ENCODE measurements around the gene KIRREL1.

DNA sequence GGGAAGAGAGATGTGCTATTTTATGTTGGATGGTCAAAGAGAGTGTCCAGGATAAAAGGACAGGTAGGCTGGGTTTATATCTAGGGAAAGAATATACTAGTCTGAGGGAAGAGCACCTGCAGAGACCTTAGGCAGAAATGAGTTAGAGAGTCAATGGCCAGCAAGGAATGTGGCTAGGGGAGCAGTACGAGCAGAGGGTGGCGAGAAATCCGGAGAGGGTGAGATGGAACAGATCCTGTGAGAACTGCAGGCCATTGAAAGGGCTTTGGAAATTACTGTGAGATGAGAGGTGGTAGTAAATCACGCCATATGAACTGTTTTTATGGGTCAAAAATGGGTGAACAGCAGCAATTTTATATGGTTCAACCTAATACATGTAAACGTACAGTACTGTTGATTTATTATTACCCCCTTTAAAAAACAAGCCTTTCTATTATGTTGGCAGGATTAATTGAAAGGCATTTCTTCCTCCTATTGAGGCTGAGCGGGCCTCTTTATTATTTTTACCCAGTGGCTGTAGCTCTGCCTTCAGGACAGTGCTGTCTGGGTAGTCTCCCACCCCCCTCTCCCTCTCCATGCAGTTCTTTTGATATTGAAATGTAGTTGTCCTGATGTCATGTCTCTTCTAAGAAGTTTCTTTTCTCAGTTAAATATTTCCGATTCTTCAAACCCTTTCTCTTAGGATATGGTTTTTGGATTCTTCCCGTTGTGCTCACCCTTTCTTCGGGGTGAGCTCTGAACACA is 112.1 kb downstream of the KIRREL1 start:
- TF ChIP-seq, protein P1, sequence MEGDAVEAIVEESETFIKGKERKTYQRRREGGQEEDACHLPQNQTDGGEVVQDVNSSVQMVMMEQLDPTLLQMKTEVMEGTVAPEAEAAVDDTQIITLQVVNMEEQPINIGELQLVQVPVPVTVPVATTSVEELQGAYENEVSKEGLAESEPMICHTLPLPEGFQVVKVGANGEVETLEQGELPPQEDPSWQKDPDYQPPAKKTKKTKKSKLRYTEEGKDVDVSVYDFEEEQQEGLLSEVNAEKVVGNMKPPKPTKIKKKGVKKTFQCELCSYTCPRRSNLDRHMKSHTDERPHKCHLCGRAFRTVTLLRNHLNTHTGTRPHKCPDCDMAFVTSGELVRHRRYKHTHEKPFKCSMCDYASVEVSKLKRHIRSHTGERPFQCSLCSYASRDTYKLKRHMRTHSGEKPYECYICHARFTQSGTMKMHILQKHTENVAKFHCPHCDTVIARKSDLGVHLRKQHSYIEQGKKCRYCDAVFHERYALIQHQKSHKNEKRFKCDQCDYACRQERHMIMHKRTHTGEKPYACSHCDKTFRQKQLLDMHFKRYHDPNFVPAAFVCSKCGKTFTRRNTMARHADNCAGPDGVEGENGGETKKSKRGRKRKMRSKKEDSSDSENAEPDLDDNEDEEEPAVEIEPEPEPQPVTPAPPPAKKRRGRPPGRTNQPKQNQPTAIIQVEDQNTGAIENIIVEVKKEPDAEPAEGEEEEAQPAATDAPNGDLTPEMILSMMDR (optimal IDR thresholded peaks at IDR 0.05 in 1 of 3, IDR thresholded peaks at IDR 0.05 in 1 of 3, conservative IDR thresholded peaks at IDR 0.05 in 1 of 3; ENCODE audit: extremely low read depth in 1 of 3, insufficient read depth in 2 of 3, low read length in 3 of 3), result no peak
- no peak for TF ChIP-seq EZH2 (IDR thresholded peaks at IDR 0.05; ENCODE audit: low read length)

Data from keratinocyte (primary cell).